ENCODE results near the gene USH1C. TPM values are rescaled to one million over a fixed set of nuclear protein-coding genes. Genes with fewer than 3 reads are reported as not detected.

USH1C gene
- total and polyA plus RNA-seq, 12 donors, result 0.22 to 1.9 (median 0.97) TPM; not detected in 9

- intact Hi-C loops (cut with DNase I), result no loop called here
Observed at GRCh38 chr11:17532784-17533183, 11.4 kb downstream of the USH1C start.

GRCh38 chr11:17531636-17532113 lies 12.5 kb downstream of the USH1C start:
- Histone ChIP-seq H3K27ac (no peak overlapping the region), H3K4me1 (peaks cover 0 to 20% (median 0%) of the 10 kb centered on the region in 9 donors), H3K4me3 (no peak overlapping the region), H3K36me3 (no peaks in the 10 kb centered on the region), H3K9me3 (no peaks in the 10 kb centered on the region), H3K27me3 (peaks cover 0 to 24% (median 6%) of the 10 kb centered on the region in 7 donors)
- ATAC-seq, result peak in 3 of 8 donors; percentile 16 to 46 (median 36)
- TF ChIP-seq CTCF (IDR thresholded peaks at IDR 0.05), result no peak
- intact Hi-C loops (cut with DNase I), result no loop called here
- 31 to 32% methylated on average over 6 of the region's 6 CpGs for WGBS, 2 donors
- DNase-seq, result no peak

More at GRCh38 chr11:17532784-17533183, 11.4 kb downstream of the USH1C start:
- Histone ChIP-seq H3K4me1 (peaks cover 0 to 20% (median 0%) of the 10 kb centered on the region in 9 donors), H3K9me3 (no peaks in the 10 kb centered on the region), H3K27ac (no peak overlapping the region), H3K36me3 (no peaks in the 10 kb centered on the region), H3K27me3 (peaks cover 0 to 24% (median 9%) of the 10 kb centered on the region in 7 donors), H3K4me3 (no peak overlapping the region)
- 85 to 88% methylated on average over 2 of the region's 2 CpGs for WGBS, 2 donors
- TF ChIP-seq CTCF (IDR thresholded peaks at IDR 0.05), result no peak
- ATAC-seq, result no peak
- DNase-seq, result no peak

- intact Hi-C loops (cut with DNase I), result no loop called here
- no peak for TF ChIP-seq CTCF (IDR thresholded peaks at IDR 0.05)
- no peak overlapping the region for H3K27ac ChIP-seq
- no peaks in the 10 kb centered on the region for H3K36me3 ChIP-seq
- no peaks in the 10 kb centered on the region for H3K9me3 ChIP-seq
- ATAC-seq, result peak in 1 of 8 donors; percentile 11
- no peak for DNase-seq
- H3K27me3 ChIP-seq, result peaks cover 0 to 22% (median 6%) of the 10 kb centered on the region in 7 donors
- WGBS, 2 donors, result 85 to 88% methylated on average over 22 of the region's 22 CpGs
- no peak overlapping the region for H3K4me3 ChIP-seq
- peaks cover 0 to 20% (median 0%) of the 10 kb centered on the region in 9 donors for H3K4me1 ChIP-seq
Observed at GRCh38 chr11:17531071-17531600, 13.1 kb downstream of the USH1C start.

- Histone ChIP-seq H3K27me3 (peaks cover 0 to 21% (median 6%) of the 10 kb centered on the region in 7 donors), H3K4me3 (no peak overlapping the region), H3K36me3 (no peaks in the 10 kb centered on the region), H3K27ac (no peak overlapping the region), H3K9me3 (no peaks in the 10 kb centered on the region), H3K4me1 (peaks cover 0 to 20% (median 0%) of the 10 kb centered on the region in 9 donors)
- TF ChIP-seq CTCF (IDR thresholded peaks at IDR 0.05), result no peak
- ATAC-seq (peak in 2 of 8 donors; percentile 22 to 27), DNase-seq (no peak)
- intact Hi-C loops (cut with DNase I), result loop anchor here in 1 of 10 donors (2.0 kb wide), 1 partner anchor 145 kb away; no protein-coding TSS in a partner anchor
- 69 to 72% methylated on average over 10 of the region's 10 CpGs for WGBS, 2 donors
Observed at GRCh38 chr11:17529844-17530185, 14.4 kb downstream of the USH1C start.
